Ascending aorta (tissue), 2 donors: ENCODE results near the gene SYNE3. TPM values are rescaled to one million over a fixed set of nuclear protein-coding genes. Genes with fewer than 3 reads are reported as not detected.
"Not testable (repeated sequence)": the region's sequence is repeated elsewhere in the genome, so short reads cannot be mapped to it uniquely, and the experiment has no call there.

Experiments
- DNase-seq, 2 donors: peaks; one replicate each; pipeline ENCODE4 v3.0.0-alpha.2; 2019; ENCODE audit warnings: low spot score in 2 of 2
- H3K27ac ChIP-seq, 2 donors: fragments of 200-600 bp; sonication (generic); one replicate each; pipeline ENCODE4 v1.5.1; 2016 to 2017; ENCODE audit warnings: mild to moderate bottlenecking in 1 of 2
- H3K27me3 ChIP-seq: fragments of 200-600 bp; sonication (generic); one replicate; pipeline ENCODE4 v1.5.1; 2017
- H3K36me3 ChIP-seq, 2 donors: fragments of 200-600 bp; sonication (generic); one replicate each; pipeline ENCODE4 v1.5.1; 2016
- H3K4me1 ChIP-seq, 2 donors: fragments of 200-600 bp; sonication (generic); one replicate each; pipeline ENCODE4 v1.5.1; 2016 to 2017; ENCODE audit warnings: mild to moderate bottlenecking in 1 of 2
- H3K4me3 ChIP-seq, 2 donors: fragments of 200-600 bp; sonication (generic); one replicate each; pipeline ENCODE4 v1.5.1; 2016 to 2017; ENCODE audit warnings: mild to moderate bottlenecking in 1 of 2
- H3K9me3 ChIP-seq, 2 donors: fragments of 200-600 bp; sonication (generic); one replicate each; pipeline ENCODE4 v1.5.1; 2016
- intact Hi-C: fragments of 100-400 bp; cut with DNase I; formaldehyde crosslinking; loops from one replicate; pipeline ENCODE4 v1.15.1; 2023
- total RNA-seq: library from RNA; depleted of rRNA; stranded (reverse); fragments of >200 nt; gene quantifications from one replicate; pipeline ENCODE4 v1.1.0, GENCODE V29; 2016
- TF ChIP-seq, protein P1 (sequence below), 3 experiments: fragments of 200-600 bp in 2 of 3; fragments of 450-650 bp in 1 of 3; sonication (generic) in 2 of 3; IDR thresholded peaks; one replicate each; pipeline ENCODE4 v1.5.1; 2016 to 2019; ENCODE audit warnings: antibody characterized with exemption in 3 of 3, mild to moderate bottlenecking in 1 of 3, moderate library complexity in 1 of 3

The SYNE3 gene
- total RNA-seq, 1 donor from 2014 or later: 84.1 TPM

DNA sequence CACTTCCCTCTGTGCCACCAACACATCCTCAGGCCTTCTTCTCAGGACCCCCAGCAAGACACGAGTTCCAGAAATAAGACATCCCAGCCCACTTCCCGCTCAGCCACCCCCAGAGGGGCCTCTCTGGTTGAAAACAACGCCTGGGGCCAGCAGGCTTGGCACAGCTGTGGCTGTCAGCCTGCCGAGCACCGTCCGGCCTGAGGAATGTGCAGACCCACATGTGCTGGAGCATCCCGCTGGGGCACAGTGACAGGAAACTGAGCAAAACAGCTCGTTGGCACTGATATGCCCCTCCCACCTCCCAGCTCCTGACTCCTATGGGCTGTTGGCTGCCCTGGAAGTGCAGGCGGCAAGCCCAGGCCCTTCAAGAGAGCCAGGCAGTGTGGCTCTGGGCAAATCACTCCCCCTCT lies 1.4 kb downstream of the SYNE3 start:
- peak overlapping the region; percentile 76 to 79 for H3K4me3 ChIP-seq
- peak overlapping the region; percentile 85 to 90 for H3K27ac ChIP-seq
- H3K36me3 ChIP-seq: peaks cover 0 to 4% of the 10 kb centered on the region in 2 donors
- H3K9me3 ChIP-seq: no peaks in the 10 kb centered on the region
- peak in 1 of 2 donors; percentile 80 for DNase-seq
- intact Hi-C loops: loop anchor here (10.0 kb wide), 2 partner anchors 1340 to 1530 kb away; partner anchors contain the start of gene PPP4R4
- TF ChIP-seq, protein P1, sequence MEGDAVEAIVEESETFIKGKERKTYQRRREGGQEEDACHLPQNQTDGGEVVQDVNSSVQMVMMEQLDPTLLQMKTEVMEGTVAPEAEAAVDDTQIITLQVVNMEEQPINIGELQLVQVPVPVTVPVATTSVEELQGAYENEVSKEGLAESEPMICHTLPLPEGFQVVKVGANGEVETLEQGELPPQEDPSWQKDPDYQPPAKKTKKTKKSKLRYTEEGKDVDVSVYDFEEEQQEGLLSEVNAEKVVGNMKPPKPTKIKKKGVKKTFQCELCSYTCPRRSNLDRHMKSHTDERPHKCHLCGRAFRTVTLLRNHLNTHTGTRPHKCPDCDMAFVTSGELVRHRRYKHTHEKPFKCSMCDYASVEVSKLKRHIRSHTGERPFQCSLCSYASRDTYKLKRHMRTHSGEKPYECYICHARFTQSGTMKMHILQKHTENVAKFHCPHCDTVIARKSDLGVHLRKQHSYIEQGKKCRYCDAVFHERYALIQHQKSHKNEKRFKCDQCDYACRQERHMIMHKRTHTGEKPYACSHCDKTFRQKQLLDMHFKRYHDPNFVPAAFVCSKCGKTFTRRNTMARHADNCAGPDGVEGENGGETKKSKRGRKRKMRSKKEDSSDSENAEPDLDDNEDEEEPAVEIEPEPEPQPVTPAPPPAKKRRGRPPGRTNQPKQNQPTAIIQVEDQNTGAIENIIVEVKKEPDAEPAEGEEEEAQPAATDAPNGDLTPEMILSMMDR (IDR thresholded peaks at IDR 0.05): no peak
- no peaks in the 10 kb centered on the region for H3K27me3 ChIP-seq
- peaks cover 28 to 52% of the 10 kb centered on the region in 2 donors for H3K4me1 ChIP-seq

DNA sequence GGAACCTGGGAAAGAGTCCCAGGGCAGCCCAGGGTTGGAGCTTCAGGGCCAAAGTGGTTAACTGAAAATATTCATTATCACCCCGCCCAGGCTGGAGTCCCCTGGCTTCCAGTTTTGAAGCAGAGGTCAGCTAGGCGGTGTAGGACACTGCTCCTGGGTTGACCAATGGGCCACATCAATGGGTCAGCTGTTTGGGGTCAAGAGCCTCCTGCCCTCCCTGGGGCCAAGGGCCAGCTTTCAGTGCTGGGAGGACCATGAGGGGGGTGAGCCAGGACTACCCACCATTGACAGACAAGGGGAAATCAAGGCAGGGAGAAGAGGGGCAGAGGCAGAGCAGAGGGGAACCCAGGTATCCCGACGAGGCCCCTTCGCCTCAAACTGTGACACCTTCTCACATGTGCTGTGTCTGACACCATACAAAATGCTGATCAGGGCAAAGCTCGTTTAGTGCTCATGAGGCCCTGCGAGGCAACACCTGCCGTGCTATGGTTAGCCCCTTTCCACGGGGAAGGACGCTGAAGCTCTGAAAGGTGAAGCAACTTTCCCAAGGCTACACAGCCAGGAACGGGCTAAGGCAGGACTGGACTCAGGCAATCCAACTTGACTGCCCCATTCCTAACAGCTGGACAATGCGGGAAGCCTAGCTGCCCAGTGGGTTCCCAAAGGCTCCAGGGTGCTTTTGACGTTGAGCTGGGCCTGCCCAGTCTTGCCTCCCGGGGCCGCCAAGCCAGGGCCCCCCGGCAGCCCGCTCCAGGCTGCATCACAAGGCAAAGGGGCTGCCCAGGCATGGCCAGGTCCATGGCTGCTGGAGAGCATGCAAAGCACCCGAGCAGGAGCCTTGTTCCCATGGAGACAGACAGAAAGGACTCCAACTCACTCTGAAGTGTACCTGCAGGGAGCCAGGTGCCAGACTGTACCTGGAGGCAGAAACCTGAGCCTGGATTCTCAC lies 2.0 kb downstream of the SYNE3 start:
- TF ChIP-seq, protein P1 (IDR thresholded peaks at IDR 0.05): no peak
- Histone ChIP-seq H3K9me3 (no peaks in the 10 kb centered on the region), H3K4me1 (peaks cover 23 to 46% of the 10 kb centered on the region in 2 donors), H3K27ac (peak overlapping the region; percentile 85 to 90), H3K27me3 (no peaks in the 10 kb centered on the region), H3K4me3 (peak overlapping the region; percentile 76 to 79), H3K36me3 (peaks cover 0 to 7% of the 10 kb centered on the region in 2 donors)
- intact Hi-C loops: loop anchor here (10.0 kb wide), 2 partner anchors 1340 to 1530 kb away; partner anchors contain the start of gene PPP4R4
- peak in 1 of 2 donors; percentile 66 for DNase-seq

DNA sequence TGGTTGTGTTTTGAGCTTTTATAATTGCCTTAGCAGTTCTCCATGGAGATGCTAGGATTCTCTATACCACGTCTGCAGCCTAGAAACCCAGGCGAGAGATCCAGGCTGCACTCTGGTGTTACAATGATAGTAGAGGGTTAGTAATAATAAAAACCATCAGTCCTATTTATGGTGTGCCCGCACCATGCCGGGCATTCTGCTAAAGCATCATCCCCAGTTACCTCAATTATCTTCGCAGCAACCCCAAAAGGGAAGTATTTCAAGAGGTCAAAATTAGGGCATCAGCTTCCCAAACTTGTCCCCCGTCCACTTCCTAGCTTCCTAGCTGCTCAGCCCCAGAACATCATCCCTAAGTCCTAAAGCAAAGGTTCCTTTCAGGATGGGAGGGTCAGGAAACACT lies 3.2 kb downstream of the SYNE3 start:
- peak in 1 of 2 donors; percentile 41 for DNase-seq
- Histone ChIP-seq H3K27me3 (no peaks in the 10 kb centered on the region), H3K9me3 (no peaks in the 10 kb centered on the region), H3K4me3 (no peak overlapping the region), H3K36me3 (peaks cover 0 to 7% of the 10 kb centered on the region in 2 donors), H3K27ac (peak overlapping the region in 1 of 2 donors; percentile 85), H3K4me1 (peaks cover 13 to 46% of the 10 kb centered on the region in 2 donors)
- TF ChIP-seq, protein P1 (IDR thresholded peaks at IDR 0.05): no peak
- intact Hi-C loops: loop anchor here (10.0 kb wide), 2 partner anchors 1338 to 1528 kb away; partner anchors contain the start of gene PPP4R4

DNA sequence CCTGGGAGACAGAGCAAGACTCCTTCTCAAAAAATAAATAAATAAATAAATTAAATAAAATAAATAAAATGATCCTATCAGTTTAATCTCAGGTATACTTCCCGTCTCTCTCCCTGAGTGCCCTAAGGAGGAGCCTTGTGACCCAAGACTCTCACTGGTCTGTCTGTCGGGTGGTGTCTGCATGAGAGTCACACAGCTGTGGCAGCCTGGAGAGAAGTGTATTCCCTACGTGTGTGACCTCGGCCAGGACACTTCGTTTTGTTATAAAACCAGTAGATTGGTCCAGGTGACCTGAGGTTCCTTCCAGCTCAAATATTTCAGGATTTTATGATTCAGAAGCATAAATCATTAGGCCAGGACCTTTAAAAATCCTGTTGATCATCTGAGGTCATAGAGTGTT lies 4.8 kb downstream of the SYNE3 start:
- no peak overlapping the region for H3K27ac ChIP-seq
- H3K4me3 ChIP-seq: no peak overlapping the region
- H3K4me1 ChIP-seq: peaks cover 22 to 46% of the 10 kb centered on the region in 2 donors
- intact Hi-C loops: loop anchor here (10.0 kb wide), 2 partner anchors 1337 to 1527 kb away; partner anchors contain the start of gene PPP4R4
- TF ChIP-seq, protein P1 (IDR thresholded peaks at IDR 0.05): no peak
- H3K27me3 ChIP-seq: no peaks in the 10 kb centered on the region
- H3K9me3 ChIP-seq: no peaks in the 10 kb centered on the region
- peaks cover 0 to 7% of the 10 kb centered on the region in 2 donors for H3K36me3 ChIP-seq
- peak in 1 of 2 donors; percentile 15 for DNase-seq

DNA sequence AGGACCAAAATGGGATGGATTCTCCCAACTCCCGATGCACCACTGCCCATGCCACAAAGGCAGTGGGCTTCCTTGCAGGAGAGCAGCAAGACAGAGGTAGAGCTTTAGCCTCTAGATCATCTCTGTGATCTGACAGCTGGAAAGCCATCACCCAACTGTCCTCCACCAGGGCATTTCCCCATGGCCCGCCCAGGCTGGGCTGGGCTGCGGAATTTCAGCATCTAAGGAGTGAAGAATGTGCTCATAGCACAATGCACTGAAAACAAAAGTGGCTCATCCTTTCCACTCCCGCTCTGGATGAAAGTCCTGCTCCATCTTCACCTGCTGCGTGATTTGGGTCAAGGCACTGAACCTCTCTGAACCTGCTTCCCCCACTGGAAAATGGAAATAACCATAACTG lies 5.6 kb downstream of the SYNE3 start:
- DNase-seq: peak in 1 of 2 donors; percentile 31
- TF ChIP-seq, protein P1 (IDR thresholded peaks at IDR 0.05): no peak
- Histone ChIP-seq H3K9me3 (no peaks in the 10 kb centered on the region), H3K4me3 (no peak overlapping the region), H3K27ac (no peak overlapping the region), H3K36me3 (peaks cover 0 to 7% of the 10 kb centered on the region in 2 donors), H3K27me3 (no peaks in the 10 kb centered on the region), H3K4me1 (peaks cover 24 to 50% of the 10 kb centered on the region in 2 donors)
- intact Hi-C loops: loop anchor here (10.0 kb wide), 2 partner anchors 1336 to 1526 kb away; partner anchors contain the start of gene PPP4R4

DNA sequence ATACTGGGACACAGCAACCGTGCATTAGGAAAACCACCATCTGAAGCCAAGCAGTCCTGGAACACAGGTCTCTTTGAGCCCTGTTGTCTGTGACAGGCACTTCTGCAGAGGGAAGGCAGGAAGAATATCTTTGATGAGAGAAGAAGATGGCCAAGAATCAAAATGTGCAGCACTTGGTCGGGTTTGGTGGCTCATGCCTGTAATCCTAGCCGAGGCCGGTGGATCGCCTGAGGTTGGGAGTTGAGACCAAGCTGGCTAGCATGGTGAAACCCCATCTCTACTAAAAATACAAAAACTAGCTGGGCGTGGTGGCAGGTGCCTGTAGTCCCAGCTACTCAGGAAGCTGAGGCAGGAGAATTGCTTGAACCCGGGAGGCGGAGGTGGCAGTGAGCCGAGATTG lies 6.1 kb downstream of the SYNE3 start:
- not testable (repeated sequence) for H3K9me3 ChIP-seq, H3K36me3 ChIP-seq, H3K4me3 ChIP-seq, H3K27me3 ChIP-seq
- peak in 1 of 2 donors; percentile 51 for DNase-seq
- peak overlapping the region in 1 of 2 donors; percentile 33 for H3K27ac ChIP-seq
- intact Hi-C loops: loop anchor here (10.0 kb wide), 2 partner anchors 1336 to 1526 kb away; partner anchors contain the start of gene PPP4R4
- H3K4me1 ChIP-seq: peaks cover 20 to 46% of the 10 kb centered on the region in 2 donors
